Cardiac fibroblast (primary cell): ENCODE measurements around the gene C1orf56.

Experiments
- DNase-seq, 2 donors: peaks; one replicate each; pipeline versions ENCODE4 v3.0.0 to v3.0.0-alpha.2; 2010; ENCODE audit warnings: low read depth in 2 of 2
- H3K4me3 ChIP-seq, 2 donors: replicated peaks in 1 of 2; 1 replicate in 1 of 2; 2 replicates in 1 of 2; pipeline ENCODE4 v1.5.1; 2011; ENCODE audit warnings: low read depth in 2 of 2, low read length in 2 of 2, mild to moderate bottlenecking in 2 of 2, moderate library complexity in 1 of 2
- CTCF ChIP-seq: IDR thresholded peaks from one replicate; pipeline ENCODE4 v1.5.1; 2011; ENCODE audit warnings: low read depth, mild to moderate bottlenecking, low read length, inconsistent platforms

The C1orf56 gene

GRCh38 chr1:151060657-151061421 lies 13.3 kb downstream of the C1orf56 start:
- H3K4me3 ChIP-seq = peak overlapping the region; percentile 83 to 94
- TF ChIP-seq CTCF = no peak
- peak in 1 of 2 donors; percentile 31 for DNase-seq

GRCh38 chr1:151061704-151062103 lies 14.2 kb downstream of the C1orf56 start:
- TF ChIP-seq CTCF = no peak
- peak overlapping the region in 1 of 2 donors; percentile 94 for H3K4me3 ChIP-seq
- DNase-seq = no peak

- no peak for TF ChIP-seq CTCF
- H3K4me3 ChIP-seq = no peak overlapping the region
- DNase-seq = peak; percentile 71 to 94
Measured at GRCh38 chr1:151062741-151063371, 15.3 kb downstream of the C1orf56 start.

- DNase-seq = no peak
- TF ChIP-seq CTCF = no peak
- H3K4me3 ChIP-seq = no peak overlapping the region
Measured at GRCh38 chr1:151065089-151065645, 17.6 kb downstream of the C1orf56 start.

- H3K4me3 ChIP-seq = no peak overlapping the region
- TF ChIP-seq CTCF = no peak
- no peak for DNase-seq
Measured at GRCh38 chr1:151067185-151067584, 19.6 kb downstream of the C1orf56 start.

GRCh38 chr1:151069103-151069486 lies 21.5 kb downstream of the C1orf56 start:
- TF ChIP-seq CTCF = no peak
- DNase-seq = no peak
- H3K4me3 ChIP-seq = no peak overlapping the region
